DND-41 (cell line): ENCODE results near the gene PRTFDC1.

Experiments used
- EZH2 ChIP-seq: IDR thresholded peaks from 3 replicates; pipeline ENCODE4 v1.6.1; 2012; ENCODE audit warnings: borderline replicate concordance, low read depth, mild to moderate bottlenecking, moderate library complexity, low read length, inconsistent platforms; ENCODE audit not compliant: severe bottlenecking
- TF ChIP-seq, protein P1 (sequence below): IDR thresholded peaks from 2 replicates; pipeline ENCODE4 v1.5.1; 2012; ENCODE audit warnings: borderline replicate concordance, low read length, moderate library complexity, mild to moderate bottlenecking; ENCODE audit not compliant: poor library complexity, severe bottlenecking; ENCODE audit errors: extremely low read depth

DNA sequence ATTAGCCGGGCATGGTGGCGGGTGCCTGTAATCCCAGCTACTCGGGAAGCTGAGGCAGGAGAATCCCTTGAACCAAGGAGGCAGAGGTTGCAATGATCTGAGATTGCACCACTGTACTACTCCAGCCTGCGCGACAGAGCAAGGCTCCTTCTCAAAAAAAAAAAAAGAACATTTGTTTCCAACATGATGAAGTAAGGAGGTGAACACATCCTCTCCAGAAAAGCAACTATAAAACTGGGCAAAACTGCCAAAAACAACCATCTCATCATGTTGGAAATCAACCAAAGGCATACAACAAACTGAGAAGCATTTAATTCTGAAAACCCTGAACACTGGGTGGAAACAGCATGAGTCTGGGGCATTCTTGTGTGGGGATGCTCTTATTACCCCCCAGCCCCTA is 14.3 kb downstream of the PRTFDC1 start:
- TF ChIP-seq, protein P1, sequence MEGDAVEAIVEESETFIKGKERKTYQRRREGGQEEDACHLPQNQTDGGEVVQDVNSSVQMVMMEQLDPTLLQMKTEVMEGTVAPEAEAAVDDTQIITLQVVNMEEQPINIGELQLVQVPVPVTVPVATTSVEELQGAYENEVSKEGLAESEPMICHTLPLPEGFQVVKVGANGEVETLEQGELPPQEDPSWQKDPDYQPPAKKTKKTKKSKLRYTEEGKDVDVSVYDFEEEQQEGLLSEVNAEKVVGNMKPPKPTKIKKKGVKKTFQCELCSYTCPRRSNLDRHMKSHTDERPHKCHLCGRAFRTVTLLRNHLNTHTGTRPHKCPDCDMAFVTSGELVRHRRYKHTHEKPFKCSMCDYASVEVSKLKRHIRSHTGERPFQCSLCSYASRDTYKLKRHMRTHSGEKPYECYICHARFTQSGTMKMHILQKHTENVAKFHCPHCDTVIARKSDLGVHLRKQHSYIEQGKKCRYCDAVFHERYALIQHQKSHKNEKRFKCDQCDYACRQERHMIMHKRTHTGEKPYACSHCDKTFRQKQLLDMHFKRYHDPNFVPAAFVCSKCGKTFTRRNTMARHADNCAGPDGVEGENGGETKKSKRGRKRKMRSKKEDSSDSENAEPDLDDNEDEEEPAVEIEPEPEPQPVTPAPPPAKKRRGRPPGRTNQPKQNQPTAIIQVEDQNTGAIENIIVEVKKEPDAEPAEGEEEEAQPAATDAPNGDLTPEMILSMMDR = no peak
- TF ChIP-seq EZH2 = no peak
